GM23248 (cell line): Measurements from ENCODE around the gene EHD4.

ENCODE experiments used
- EZH2 ChIP-seq: fragments of 200-600 bp; sonication (generic); IDR thresholded peaks from 2 replicates; pipeline ENCODE4 v1.6.1; 2018; ENCODE audit warnings: antibody characterized with exemption, mild to moderate bottlenecking; ENCODE audit not compliant: insufficient read depth, poor library complexity, severe bottlenecking
- EZH2phosphoT487 ChIP-seq: fragments of 200-600 bp; sonication (generic); IDR thresholded peaks from 2 replicates; pipeline ENCODE4 v1.6.1; 2018; ENCODE audit warnings: antibody characterized with exemption, moderate library complexity, mild to moderate bottlenecking, low read depth; ENCODE audit not compliant: insufficient read depth

DNA sequence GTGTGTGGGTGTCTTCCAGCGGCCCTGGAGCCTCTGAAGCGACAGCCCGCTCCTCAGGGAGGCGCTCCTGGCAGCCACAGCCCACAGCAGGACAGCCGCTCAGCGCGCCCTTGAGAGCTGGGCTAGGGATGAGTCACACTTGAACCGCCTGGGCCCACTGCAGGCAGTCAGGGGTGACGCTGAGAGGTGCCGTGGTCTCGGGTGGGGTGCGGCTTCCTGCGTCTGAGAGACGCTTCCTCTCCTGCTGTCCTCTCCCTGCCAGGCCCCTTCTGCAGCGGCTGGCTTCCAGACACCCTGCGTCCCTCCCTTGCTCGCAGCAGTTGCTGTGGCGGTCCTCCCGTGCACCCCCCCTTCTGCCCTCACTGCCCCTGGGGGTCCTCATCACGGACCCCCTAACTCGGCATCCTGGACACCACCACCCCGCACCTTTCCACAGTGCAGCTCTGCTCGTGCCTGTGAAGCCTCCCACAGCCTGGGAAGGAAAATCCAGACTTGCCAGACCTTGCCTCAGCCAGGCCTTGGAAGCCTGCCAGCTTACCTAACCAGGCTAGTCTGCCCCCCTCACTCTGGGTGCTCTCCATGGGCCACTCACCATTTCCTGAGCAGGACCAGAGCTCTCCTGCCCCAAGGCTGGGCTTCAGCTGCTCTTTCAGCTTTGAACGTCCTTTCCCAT lies 77.4 kb downstream of the EHD4 start:
- no peak for TF ChIP-seq EZH2phosphoT487
- TF ChIP-seq EZH2, result no peak
